Measurements from ENCODE around the gene PDE7B.

GRCh38 chr6:135888818-135889217 is 37.3 kb downstream of the PDE7B start:
- TF ChIP-seq CTCF (IDR thresholded peaks at IDR 0.05) (no peak), ZFX (IDR thresholded peaks at IDR 0.05; ENCODE audit: borderline replicate concordance) (no peak)

Data from 22Rv1 (cell line).